Neural cell (in vitro differentiated cells): ENCODE results near the gene SESN1.
"Not testable (repeated sequence)": the region's sequence is repeated elsewhere in the genome, so short reads cannot be mapped to it uniquely, and the experiment has no call there.

Source experiments
- CTCF ChIP-seq: fragments of 450-650 bp; IDR thresholded peaks from 2 replicates; pipeline ENCODE4 v1.5.1; 2014; ENCODE audit warnings: antibody characterized with exemption, mild to moderate bottlenecking, moderate library complexity; ENCODE audit not compliant: poor library complexity, severe bottlenecking
- EP300 ChIP-seq: fragments of 450-650 bp; conservative IDR thresholded peaks from 2 replicates; pipeline ENCODE4 v1.6.1; 2014; ENCODE audit warnings: antibody characterized with exemption, mild to moderate bottlenecking, moderate library complexity; ENCODE audit not compliant: poor library complexity, severe bottlenecking
- POLR2AphosphoS5 ChIP-seq: IDR thresholded peaks from 2 replicates; pipeline ENCODE4 v1.6.1; 2012
- RAD21 ChIP-seq: fragments of 450-650 bp; conservative IDR thresholded peaks from 2 replicates; pipeline ENCODE4 v1.6.1; 2014; ENCODE audit warnings: antibody characterized with exemption, mild to moderate bottlenecking, moderate library complexity
- REST ChIP-seq: IDR thresholded peaks from 2 replicates; pipeline ENCODE4 v1.6.1; 2012; ENCODE audit warnings: borderline replicate concordance
- TAF1 ChIP-seq: IDR thresholded peaks from 2 replicates; pipeline ENCODE4 v1.6.1; 2012; ENCODE audit warnings: low read depth

GRCh38 chr6:109084146-109084545 lies 10.5 kb downstream of the SESN1 start:
- not testable (repeated sequence) for TF ChIP-seq EP300, REST, CTCF, POLR2AphosphoS5, RAD21, TAF1
